Measurements from ENCODE around the gene OR10P1.

The OR10P1 gene

GRCh38 chr12:55671746-55672145 is 35.1 kb downstream of the OR10P1 start:
- no peak overlapping the region for H2AFZ ChIP-seq (ENCODE audit: low read depth, low read length)
- no peaks in the 10 kb centered on the region for H3K79me2 ChIP-seq (ENCODE audit: low read length)
- H3K4me3 ChIP-seq (ENCODE audit: low read length) = no peak overlapping the region
- H3K27me3 ChIP-seq (ENCODE audit: low read depth, low read length) = peaks cover 3% of the 10 kb centered on the region; the same call in 1 of the 2 replicates
- H3K4me1 ChIP-seq (ENCODE audit: low read length) = peaks cover 8% of the 10 kb centered on the region
- no peak overlapping the region for H3K4me2 ChIP-seq (ENCODE audit: low read length)
- no peak overlapping the region for H3K27ac ChIP-seq (ENCODE audit: low read length)
- no peak overlapping the region for H3K9ac ChIP-seq (ENCODE audit: low read length)
- H3K36me3 ChIP-seq (replicated peaks; ENCODE audit: low read depth, low read length) = no peaks in the 10 kb centered on the region
- H4K20me1 ChIP-seq (ENCODE audit: insufficient read depth, low read length) = no peaks in the 10 kb centered on the region
- TF ChIP-seq CTCF (IDR thresholded peaks at IDR 0.05; ENCODE audit: low read depth, low read length) (no peak), EZH2phosphoT487 (IDR thresholded peaks at IDR 0.05; ENCODE audit: low read depth) (no peak)
- H3K9me3 ChIP-seq (ENCODE audit: insufficient read depth, low read length) = no peaks in the 10 kb centered on the region

- TF ChIP-seq EZH2phosphoT487 (IDR thresholded peaks at IDR 0.05; ENCODE audit: low read depth) (no peak), CTCF (IDR thresholded peaks at IDR 0.05; ENCODE audit: low read depth, low read length) (no peak)
- peaks cover 8% of the 10 kb centered on the region for H3K4me1 ChIP-seq (ENCODE audit: low read length)
- H3K79me2 ChIP-seq (ENCODE audit: low read length) = no peaks in the 10 kb centered on the region
- peak overlapping the region; percentile 52 for H3K4me2 ChIP-seq (ENCODE audit: low read length)
- no peaks in the 10 kb centered on the region for H3K36me3 ChIP-seq (replicated peaks; ENCODE audit: low read depth, low read length)
- H3K27me3 ChIP-seq (ENCODE audit: low read depth, low read length) = peaks cover 3% of the 10 kb centered on the region; the same call in 1 of the 2 replicates
- H2AFZ ChIP-seq (ENCODE audit: low read depth, low read length) = peak overlapping the region; percentile 83
- peak overlapping the region; percentile 50 for H3K27ac ChIP-seq (ENCODE audit: low read length)
- no peak overlapping the region; the same call in 1 of the 2 replicates for H3K9ac ChIP-seq (ENCODE audit: low read length)
- no peak overlapping the region for H3K4me3 ChIP-seq (ENCODE audit: low read length)
- no peaks in the 10 kb centered on the region for H3K9me3 ChIP-seq (ENCODE audit: insufficient read depth, low read length)
- no peaks in the 10 kb centered on the region for H4K20me1 ChIP-seq (ENCODE audit: insufficient read depth, low read length)
Observed at GRCh38 chr12:55673638-55674037, 36.9 kb downstream of the OR10P1 start.

GRCh38 chr12:55675666-55676065 is 39.0 kb downstream of the OR10P1 start:
- Histone ChIP-seq H3K4me3 (ENCODE audit: low read length) (no peak overlapping the region), H3K4me2 (ENCODE audit: low read length) (no peak overlapping the region), H3K9me3 (ENCODE audit: insufficient read depth, low read length) (no peaks in the 10 kb centered on the region), H3K79me2 (ENCODE audit: low read length) (no peaks in the 10 kb centered on the region), H4K20me1 (ENCODE audit: insufficient read depth, low read length) (no peaks in the 10 kb centered on the region), H3K36me3 (replicated peaks; ENCODE audit: low read depth, low read length) (no peaks in the 10 kb centered on the region), H3K9ac (ENCODE audit: low read length) (no peak overlapping the region), H2AFZ (ENCODE audit: low read depth, low read length) (no peak overlapping the region), H3K27ac (ENCODE audit: low read length) (no peak overlapping the region), H3K4me1 (ENCODE audit: low read length) (peaks cover 8% of the 10 kb centered on the region), H3K27me3 (ENCODE audit: low read depth, low read length) (peaks cover 3% of the 10 kb centered on the region; the same call in 1 of the 2 replicates)
- no peak for TF ChIP-seq CTCF (IDR thresholded peaks at IDR 0.05; ENCODE audit: low read depth, low read length)
- no peak for TF ChIP-seq EZH2phosphoT487 (IDR thresholded peaks at IDR 0.05; ENCODE audit: low read depth)

DNA sequence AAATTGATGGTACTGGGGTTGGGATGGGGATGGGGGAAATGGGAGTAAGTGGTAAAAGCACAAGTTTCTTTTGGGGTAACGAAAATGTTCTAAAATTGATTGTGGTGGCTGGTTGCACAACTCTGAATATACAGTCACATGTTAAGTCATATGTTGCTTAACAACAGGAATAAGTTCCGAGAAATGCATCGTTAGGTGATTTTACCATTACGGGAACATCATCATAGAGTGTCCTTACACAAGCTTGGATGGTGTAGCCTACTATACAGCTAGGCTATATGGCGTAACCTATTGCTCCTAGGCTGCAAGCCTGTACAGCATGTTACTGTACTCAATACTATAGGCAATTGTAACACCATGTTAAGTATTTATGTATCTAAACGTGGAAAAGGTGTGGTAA is 40.0 kb downstream of the OR10P1 start:
- Histone ChIP-seq H3K4me2 (ENCODE audit: low read length) (no peak overlapping the region), H3K4me1 (ENCODE audit: low read length) (peaks cover 16% of the 10 kb centered on the region)

More for the DNA sequence above, 40.0 kb downstream of the OR10P1 start:
- Histone ChIP-seq H3K27me3 (ENCODE audit: low read depth, low read length) (peaks cover 3% of the 10 kb centered on the region; the same call in 1 of the 2 replicates), H3K9ac (ENCODE audit: low read length) (no peak overlapping the region), H2AFZ (ENCODE audit: low read depth, low read length) (no peak overlapping the region), H4K20me1 (ENCODE audit: insufficient read depth, low read length) (no peaks in the 10 kb centered on the region), H3K9me3 (ENCODE audit: insufficient read depth, low read length) (no peaks in the 10 kb centered on the region), H3K27ac (ENCODE audit: low read length) (no peak overlapping the region), H3K36me3 (replicated peaks; ENCODE audit: low read depth, low read length) (no peaks in the 10 kb centered on the region), H3K4me3 (ENCODE audit: low read length) (no peak overlapping the region), H3K79me2 (ENCODE audit: low read length) (no peaks in the 10 kb centered on the region)
- TF ChIP-seq CTCF (IDR thresholded peaks at IDR 0.05; ENCODE audit: low read depth, low read length) = no peak
- TF ChIP-seq EZH2phosphoT487 (IDR thresholded peaks at IDR 0.05; ENCODE audit: low read depth) = no peak
